ENCODE results near the gene PRAMEF33.
"Not testable (repeated sequence)": the region's sequence is repeated elsewhere in the genome, so short reads cannot be mapped to it uniquely, and the experiment has no call there.

Gene PRAMEF33, protein sequence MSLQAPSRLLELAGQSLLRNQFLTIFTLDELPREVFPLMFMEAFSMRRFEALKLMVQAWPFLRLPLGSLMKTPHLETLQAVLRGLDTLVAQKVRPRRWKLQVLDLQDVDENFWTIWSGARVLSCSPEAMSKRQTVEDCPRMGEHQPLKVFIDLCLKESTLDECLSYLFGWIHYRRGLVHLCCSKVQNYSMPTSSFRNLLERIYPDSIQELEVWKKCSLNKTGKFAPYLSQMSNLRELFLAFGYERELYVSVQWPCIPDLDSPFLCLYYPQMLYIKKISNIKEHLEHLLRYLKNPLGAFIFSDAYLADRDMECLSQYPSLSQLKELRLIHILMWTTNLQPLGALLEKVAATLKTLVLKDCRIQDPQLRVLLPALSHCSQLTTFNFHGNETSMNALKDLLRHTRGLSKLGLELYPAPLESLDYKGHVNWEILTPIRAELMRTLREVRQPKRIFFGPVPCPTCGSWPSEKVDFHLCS

DNA sequence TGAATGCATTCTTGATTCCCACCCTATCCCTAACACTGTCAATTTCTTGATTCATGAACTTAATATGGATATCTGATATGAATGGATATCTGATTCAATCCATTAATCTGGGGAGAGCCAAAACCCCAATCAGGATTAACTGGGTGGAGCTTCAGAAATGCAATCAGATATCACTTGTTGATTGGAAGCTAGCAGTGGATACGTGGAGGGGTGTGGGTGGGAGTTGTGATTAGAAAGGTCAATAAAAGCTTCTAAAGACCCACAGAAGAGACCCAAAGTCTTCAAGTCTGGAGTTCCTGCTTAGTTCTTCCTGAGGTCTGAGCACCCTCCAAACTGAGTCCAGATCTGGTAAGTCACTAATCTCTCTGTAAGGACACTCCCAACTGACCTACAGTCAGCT is at the start of gene PRAMEF33:
Gene PRAMEF33, plus strand, starts transcription at position 301 of the 400 bp plus-strand sequence. CDS start 2,416 bp downstream, outside the sequence.
- not testable (repeated sequence) for FAIRE-seq

DNA sequence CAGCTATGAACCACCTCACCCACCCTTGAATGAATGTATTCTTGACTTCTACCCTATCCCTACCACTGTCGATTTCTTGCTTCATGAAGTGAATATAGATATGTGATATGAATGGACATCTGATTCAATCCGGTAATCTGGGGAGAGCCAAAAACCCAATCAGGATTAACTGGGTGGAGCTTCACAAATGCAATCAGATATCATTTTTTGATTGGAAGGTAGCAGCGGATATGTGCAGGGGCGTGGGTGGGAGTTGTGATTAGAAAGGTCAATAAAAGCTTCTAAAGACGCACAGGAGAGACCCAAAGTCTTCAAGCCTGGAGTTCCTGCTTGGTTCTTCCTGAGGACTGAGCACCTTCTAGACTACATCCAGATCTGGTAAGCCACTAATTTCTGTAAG is 49.4 kb upstream of the PRAMEF33 start, which contains the start of gene PRAMEF5:
Gene PRAMEF5, plus strand, starts transcription at position 301 of the 400 bp plus-strand sequence. CDS start 5,071 bp downstream, outside the sequence.
- not testable (repeated sequence) for FAIRE-seq

DNA sequence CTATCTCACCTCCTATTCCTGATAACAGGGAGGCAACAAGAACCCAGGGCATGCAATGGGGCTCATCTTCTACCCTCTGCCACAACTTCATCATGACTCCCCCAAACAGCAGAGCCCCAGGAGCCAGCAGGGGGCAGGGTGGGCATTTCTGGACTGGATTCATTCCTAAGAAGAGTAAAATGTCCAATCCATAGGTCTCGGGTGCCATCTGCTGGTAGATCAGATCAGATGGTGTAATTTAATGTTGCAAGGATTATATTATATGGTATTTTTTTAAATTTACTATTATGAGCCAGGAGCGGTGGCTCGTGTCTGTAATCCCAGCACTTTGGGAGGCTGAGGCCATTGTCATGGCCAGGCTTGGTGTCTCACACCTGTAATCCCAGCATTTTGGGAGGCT is 38.2 kb upstream of the PRAMEF33 start:
- not testable (repeated sequence) for FAIRE-seq

DNA sequence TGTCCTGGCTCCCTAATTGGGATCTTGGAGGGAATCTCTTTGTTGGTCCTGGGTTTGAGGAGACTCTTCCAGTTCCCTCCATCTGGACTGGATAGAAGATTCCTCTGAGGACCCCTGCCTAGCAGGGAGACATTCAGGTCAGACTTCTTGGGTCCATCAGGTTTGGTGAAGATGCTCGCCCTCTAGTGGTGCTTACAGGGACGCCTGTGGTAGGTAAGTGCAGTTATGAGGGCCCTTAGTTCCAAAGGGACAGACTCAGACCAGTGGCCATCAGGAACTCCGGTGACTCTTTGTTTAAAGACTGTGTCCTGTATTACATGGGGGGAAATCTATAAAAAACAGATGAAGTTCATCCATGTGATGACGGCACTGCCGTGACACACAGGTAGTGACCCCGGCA is 26.3 kb upstream of the PRAMEF33 start:
- not testable (repeated sequence) for FAIRE-seq

DNA sequence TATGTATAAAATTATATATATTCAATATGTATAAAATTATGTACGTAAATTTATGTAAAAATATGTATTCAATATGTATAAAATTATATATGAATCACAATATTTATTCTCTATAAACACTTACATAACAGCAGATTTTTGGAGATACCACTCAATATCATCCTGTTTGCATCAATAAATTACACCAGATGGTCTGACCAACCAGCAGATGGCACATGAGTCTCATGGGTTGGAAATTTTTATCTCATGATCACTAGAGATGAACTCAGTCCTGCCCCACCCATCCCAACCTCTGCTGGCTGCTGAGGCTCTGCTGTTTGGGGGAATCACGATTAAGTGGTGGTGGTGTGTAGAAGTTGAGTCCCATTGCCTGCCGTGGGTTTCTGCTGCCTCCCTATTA is 23.7 kb upstream of the PRAMEF33 start:
- FAIRE-seq: not testable (repeated sequence)

DNA sequence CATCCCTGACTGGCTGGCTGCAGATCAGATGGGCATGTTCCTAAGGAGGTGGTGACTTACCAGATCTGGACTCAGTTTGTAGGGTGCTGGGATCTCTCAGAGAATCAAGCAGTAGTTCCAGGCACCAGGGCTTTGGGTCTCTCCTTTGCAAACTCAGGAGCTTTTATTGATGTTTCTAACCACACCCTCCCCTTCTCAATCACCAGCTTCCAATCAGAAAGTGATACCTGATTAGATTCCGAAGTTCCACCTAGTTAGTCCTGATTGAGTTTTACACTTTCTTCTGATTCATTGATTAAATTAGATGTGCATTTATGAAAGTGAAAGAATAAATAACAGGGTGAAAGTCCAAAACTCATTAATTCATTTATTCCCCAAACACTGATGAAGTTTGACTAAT is 18.3 kb upstream of the PRAMEF33 start, which contains the start of gene PRAMEF8:
Gene PRAMEF8, minus strand, starts transcription at position 101 of the 400 bp plus-strand sequence. CDS start 1,046 bp downstream, outside the sequence.
- FAIRE-seq: not testable (repeated sequence)

DNA sequence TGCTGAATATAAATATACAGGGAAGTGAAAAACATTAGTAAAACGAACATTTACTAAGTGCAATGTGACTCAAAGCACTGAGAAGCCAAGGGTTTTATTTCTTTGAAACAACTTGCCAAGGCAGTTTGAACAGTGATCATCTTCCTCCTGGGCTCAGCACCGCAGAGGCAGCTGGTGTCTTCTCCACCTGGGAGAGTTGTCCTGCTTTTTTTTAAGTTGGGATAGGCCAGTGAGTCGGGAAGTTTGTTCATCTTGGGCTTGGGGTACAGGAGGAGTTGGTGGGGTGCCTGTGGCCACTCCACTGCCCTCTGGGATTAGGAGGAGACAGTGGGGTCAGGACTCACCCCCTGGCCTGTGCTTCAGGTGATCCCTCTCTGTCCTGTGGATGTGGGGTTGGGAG is 14.3 kb upstream of the PRAMEF33 start:
- not testable (repeated sequence) for FAIRE-seq

DNA sequence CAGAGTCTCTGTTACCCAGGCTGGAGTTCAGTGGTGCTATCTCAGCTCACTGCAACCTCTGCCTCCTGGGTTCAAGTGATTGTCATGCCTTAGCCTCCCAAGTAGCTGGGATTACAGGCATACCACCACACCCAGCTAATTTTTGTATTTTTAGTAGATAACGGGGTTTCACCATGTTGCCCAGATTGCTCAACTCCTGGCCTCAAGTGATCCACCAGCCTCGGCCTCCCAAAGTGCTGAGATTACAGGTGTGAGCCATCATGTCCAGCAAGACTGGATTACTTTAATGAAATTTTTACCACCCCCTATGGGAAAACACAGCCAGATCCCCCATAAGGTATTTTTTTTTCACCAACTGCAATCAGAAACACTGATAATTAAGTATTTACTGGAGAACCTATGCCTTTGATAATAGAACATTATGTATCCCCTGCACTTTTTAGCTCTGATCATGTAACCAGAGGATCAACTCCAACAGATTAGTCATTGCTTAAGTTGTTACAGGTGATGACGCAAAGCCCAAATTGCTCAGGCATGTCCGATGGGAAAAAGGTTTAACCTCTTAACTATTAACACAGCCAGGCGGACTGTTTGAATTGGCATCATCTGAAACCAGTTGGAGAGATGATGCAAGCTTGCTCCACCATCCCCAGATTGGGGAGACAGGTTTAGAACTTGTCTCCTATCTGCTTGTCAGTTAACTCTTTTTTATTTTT is 6.0 kb upstream of the PRAMEF33 start:
- not testable (repeated sequence) for FAIRE-seq

DNA sequence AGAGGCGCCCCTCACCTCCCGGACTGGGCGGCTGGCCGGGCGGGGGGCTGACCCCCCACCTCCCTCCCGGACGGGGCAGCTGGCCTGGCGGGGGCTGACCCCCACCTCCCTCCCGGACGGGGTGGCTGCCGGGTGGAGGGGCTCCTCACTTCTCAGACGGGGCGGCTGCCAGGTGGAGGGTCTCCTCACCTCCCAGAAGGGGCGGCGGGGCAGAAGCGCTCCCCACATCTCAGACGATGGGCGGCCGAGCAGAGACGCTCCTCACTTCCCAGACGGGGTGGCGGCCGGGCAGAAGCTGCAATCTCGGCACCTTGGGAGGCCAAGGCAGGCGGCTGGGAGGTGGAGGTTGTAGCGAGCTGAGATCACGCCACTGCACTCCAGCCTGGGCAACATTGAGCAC is 4.6 kb upstream of the PRAMEF33 start:
- not testable (repeated sequence) for FAIRE-seq

DNA sequence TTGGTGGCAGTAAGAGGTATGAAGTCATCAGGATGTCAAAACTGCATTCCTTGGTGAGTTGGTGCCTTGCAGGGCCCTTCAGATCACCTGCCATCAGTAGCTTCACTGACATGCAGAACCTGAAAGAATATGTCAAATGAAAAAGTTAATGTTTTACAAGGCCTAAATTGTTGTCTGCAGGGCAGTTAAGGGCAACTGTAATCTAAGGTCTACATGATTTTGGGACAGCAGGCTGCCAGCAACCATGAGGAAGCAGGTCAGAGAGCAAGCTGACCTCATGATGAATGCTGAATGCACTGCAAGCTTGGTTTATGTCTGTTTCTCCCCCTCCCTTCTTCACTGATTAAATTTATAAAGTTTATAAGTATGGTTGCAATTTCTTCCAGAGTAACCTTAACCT is 1.1 kb upstream of the PRAMEF33 start:
- FAIRE-seq: not testable (repeated sequence)

DNA sequence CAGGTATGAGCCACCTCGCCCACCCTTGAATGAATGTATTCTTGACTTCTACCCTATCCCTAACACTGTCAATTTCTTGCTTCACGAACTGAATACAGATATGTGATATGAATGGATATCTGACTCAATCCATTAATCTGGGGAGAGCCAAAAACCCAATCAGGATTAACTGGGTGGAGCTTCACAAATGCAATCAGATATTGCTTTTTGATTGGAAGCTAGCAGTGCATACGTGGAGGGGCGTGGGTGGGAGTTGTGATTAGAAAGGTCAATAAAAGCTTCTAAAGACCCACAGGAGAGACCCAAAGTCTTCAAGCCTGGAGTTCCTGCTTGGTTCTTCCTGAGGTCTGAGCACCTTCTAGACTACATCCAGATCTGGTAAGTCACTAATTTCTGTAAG is 11.9 kb downstream of the PRAMEF33 start, which contains the start of gene PRAMEF15:
Gene PRAMEF15, plus strand, starts transcription at position 301 of the 400 bp plus-strand sequence. CDS start 2,827 bp downstream, outside the sequence.
- FAIRE-seq: not testable (repeated sequence)

DNA sequence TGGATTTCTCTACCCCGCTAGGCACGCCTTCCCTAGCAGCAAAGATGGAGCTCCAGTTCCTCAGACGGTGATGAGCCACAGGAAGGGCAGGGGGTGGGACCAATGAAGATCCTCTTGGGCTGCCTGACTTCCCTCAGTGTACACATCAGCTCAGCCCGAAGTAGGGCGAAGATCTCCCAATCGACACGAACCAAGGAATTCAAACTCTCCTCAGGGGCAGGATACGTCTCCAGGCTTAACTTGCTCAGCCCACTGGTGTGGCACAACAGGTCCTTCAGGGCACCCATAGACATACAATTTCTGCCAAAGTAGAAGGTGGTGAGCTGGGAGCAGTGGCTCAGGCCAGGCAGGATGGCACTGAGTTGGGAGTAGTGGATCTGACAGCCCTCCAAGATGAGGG is 39.2 kb downstream of the PRAMEF33 start:
- not testable (repeated sequence) for FAIRE-seq

DNA sequence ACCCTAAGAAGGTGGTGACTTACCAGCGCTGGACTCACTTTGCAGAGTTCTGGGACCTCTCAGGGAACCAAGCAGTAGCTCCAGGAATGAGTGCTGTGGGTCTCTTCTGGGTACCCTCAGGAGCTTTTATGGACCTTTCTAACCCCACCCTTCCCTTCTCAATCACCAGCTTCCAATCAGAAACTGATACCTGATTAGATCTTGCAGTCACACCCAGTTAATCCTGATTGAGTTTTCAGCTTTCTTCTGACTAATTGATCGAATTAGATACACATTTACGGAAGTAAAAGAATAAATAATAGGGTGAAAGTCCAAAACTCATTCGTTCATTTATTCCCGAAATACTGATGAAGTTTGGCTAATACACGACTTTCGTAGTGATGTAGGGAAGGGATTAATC is 43.7 kb downstream of the PRAMEF33 start, which contains the start of gene PRAMEF14:
Gene PRAMEF14, minus strand, starts transcription at position 101 of the 400 bp plus-strand sequence. CDS start 1,820 bp downstream, outside the sequence.
- not testable (repeated sequence) for FAIRE-seq

DNA sequence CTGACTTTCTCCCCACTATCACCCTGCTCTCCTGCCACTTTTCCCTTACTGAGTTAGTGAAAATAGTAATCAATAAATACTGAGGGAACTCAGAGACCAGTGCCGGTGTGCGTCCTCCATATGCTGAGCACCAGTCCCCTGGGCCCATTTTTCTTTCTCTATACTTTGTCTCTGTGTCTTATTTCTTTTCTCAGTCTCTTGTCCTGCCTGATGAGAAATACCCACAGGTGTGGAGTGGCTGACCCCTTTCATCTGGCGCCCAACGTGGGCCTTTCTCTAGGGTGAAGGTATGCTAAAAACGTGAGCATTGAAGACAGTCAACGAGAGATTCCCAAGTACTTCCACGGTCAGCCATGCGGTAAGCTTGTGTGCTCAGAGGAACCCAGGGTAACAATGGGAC is 50.1 kb downstream of the PRAMEF33 start:
- not testable (repeated sequence) for FAIRE-seq

DNA sequence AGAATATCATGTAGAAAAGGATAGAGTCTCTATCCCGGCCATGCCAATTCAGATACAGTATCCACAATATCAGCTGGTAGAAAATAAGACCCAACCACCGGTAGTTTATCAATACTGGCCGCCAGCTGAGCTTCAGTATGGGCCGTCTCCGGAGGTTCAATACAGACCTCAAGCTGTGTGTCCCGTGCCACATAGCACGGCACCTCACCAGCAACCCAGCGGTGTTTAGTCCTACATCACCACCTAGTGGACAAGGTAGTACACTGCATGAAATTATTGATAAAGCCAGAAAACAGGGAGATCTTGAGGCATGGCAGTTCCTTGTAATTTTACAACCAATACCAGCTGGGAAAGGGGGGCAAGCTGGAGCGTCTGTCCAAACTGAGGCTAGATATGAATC is 51.1 kb downstream of the PRAMEF33 start:
- not testable (repeated sequence) for FAIRE-seq

DNA sequence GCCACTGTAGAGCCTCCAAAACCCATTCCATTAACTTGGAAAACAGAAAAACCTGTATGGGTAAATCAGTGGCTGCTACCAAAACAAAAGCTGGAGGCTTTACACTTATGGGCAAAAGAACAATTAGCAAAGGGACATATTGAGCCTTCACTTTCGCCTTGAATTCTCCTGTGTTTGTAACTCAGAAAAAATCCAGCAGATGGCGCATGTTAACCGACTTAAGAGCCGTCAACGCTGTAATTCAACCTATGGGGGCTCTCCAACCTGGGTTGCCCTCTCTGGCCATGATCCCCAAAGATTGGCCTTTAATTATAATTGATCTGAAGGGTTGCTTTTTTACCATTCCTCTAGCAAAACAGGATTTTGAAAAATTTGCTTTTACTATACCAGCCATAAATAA is 53.4 kb downstream of the PRAMEF33 start:
- not testable (repeated sequence) for FAIRE-seq

Measured in colon (tissue), 2 donors.